Measurements from ENCODE around the gene ACOT12. TPM values are rescaled to one million over a fixed set of nuclear protein-coding genes. Genes with fewer than 3 reads are reported as not detected.

The ACOT12 gene
- total and polyA plus RNA-seq, 2 of the 13 experiments (the other 11 are each of a cell fraction or from before 2014, with no cell fraction given): not detected

GRCh38 chr5:81303563-81303962 lies 90.4 kb downstream of the ACOT12 start (continued):
- TF ChIP-seq THAP8 (CRISPR knock-in tag; IDR thresholded peaks at IDR 0.05; ENCODE audit: borderline replicate concordance) (no peak), PRDM10 (CRISPR knock-in tag; IDR thresholded peaks at IDR 0.05; ENCODE audit: low read depth) (no peak), TEF (CRISPR knock-in tag; IDR thresholded peaks at IDR 0.05) (no peak), KLF13 (CRISPR knock-in tag; IDR thresholded peaks at IDR 0.05) (no peak), RELA (CRISPR knock-in tag; IDR thresholded peaks at IDR 0.05) (no peak), ATRX (CRISPR knock-in tag; IDR thresholded peaks at IDR 0.05; ENCODE audit: borderline replicate concordance) (no peak), NCOR1 (IDR thresholded peaks at IDR 0.05; ENCODE audit: borderline replicate concordance, low read length) (no peak), ZIK1 (CRISPR knock-in tag; IDR thresholded peaks at IDR 0.05; ENCODE audit: borderline replicate concordance, low read depth) (no peak)
